GM21423 (cell line): ENCODE measurements around the gene DNTT.

Experiments used
- ATAC-seq: cut with Tn5 transposase; IDR thresholded peaks from one replicate; pipeline ENCODE4 v1.9.1; 2021; ENCODE audit warnings: mild to moderate bottlenecking, moderate library complexity; ENCODE audit not compliant: unreplicated experiment

DNTT gene

GRCh38 chr10:96339956-96340904, 36.0 kb downstream of the DNTT start:
- no peak for ATAC-seq

DNA sequence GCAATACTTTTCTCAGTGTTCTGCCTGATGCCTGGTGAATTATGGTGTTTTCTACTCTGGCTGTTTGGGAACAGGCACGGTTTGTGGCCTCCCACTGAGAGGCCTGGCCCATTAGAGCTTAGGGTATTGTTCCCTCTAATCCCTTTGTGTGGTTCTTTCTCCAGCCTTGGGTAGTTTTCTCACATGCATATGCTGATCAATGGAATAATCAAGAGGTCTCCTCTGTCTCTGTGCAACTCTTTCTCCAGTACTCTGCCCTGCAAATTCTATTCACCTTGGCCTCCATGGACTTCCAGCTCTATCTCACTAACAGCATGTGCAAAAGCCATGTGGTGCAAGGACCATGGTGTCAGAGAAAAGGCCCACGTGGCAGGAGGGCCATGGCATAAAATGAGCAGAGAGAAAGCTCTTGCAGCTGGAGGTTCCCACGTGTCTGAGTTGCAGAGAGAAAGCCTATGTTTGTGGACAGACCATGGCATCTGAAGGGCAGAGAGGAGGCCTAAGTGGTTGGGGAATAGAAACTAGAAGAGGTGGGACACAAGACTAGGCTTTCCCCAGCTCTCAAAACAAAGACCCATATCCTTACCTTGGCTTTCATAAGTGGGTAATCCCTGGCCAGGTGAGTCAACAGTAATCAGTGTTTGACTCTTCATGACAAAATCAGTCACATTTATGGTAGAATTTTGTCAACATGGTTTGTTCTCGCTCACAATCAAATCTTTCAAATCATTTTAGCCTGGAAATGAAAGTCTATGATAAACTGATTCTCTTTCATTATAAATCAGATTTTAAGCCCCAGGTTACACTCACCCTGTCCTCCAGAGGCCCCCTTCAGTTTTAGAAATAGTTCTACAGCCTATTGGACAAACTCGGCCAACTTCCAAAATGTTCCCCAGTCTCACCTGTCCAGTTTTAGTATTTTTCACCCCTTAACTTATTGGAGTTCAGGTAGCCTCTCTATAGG, 37.3 kb downstream of the DNTT start:
- ATAC-seq, result no peak

DNA sequence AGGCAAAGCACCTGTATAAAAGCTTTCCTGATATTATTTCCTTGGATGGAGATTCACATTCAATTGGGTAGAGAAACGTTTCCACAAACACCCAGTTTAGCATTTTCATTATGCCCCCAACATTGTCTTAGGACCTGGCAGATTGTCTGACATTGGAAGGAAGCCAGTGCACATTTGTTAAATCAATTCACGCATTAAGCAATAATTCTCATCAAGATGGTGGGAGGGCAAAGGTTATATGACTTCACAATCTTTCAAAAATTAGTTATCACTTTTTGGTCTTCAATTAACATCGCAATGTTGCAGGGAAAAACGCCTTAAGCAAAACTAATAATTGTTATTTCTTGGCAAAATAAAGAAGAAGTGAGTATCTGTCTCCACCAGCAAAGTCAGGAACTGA, 38.2 kb downstream of the DNTT start:
- ATAC-seq, result no peak

DNA sequence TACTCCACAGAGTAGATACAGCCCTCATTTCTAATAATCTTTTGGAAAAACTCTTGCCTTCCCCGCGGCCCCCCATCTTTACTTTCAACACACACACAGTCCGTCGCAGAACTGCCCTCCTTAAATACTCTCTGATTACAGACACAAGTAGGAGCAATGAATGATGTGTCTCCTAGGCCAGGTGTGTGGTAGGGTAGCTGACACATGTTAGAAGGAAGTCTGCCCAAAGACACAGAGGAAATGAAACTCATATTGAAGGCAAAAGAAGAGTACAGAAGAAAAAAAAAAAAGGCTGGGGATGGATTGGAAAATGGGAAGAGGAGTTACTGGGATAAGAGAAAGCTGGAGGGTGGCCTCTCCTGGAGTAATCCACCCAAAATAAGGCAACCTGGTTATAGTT, 39.9 kb downstream of the DNTT start:
- ATAC-seq, result no peak

DNA sequence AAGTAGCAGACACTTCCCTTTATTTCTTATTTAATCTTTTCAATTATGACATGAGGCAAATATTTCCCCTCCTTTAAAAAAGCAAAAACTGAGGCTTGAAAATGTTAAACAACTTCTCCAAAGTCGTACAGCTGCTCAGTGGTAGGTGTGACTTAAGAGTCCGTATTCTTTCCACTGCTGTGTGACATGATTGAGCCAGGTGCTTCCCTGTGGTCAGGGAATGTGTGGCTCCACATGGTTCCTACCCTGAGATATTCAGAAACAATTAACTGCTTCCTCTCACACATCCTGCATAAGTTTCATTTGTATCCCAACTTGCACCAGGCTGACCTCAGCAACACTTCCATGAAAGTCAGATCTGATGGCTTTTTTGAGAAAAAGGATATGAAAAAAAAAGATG, 41.0 kb downstream of the DNTT start:
- no peak for ATAC-seq

- ATAC-seq, result no peak
These were observed 42.1 kb downstream of the DNTT start for GRCh38 chr10:96346295-96346694.

- no peak for ATAC-seq
These were observed 47.8 kb downstream of the DNTT start for GRCh38 chr10:96352027-96352426.

DNA sequence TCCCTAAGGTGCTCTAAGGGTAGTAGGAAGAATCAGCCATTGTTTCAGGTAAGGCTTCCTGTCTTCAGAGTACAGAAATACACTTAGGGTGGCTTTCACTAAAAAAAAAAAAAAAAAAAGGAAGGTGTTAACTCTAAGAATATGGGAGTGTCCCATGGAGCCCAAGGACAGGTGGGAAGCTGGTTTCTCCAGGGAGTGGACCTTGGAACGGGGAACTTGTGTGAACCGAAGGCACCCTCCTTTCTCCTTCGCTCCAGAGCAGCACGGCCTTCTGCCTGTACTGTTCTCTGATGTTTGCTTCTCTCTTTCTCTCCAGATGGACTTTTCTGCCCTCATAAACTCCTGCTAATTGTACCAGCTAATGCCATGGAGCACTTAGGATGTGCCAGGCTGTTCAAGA, 48.3 kb downstream of the DNTT start:
- no peak for ATAC-seq

DNA sequence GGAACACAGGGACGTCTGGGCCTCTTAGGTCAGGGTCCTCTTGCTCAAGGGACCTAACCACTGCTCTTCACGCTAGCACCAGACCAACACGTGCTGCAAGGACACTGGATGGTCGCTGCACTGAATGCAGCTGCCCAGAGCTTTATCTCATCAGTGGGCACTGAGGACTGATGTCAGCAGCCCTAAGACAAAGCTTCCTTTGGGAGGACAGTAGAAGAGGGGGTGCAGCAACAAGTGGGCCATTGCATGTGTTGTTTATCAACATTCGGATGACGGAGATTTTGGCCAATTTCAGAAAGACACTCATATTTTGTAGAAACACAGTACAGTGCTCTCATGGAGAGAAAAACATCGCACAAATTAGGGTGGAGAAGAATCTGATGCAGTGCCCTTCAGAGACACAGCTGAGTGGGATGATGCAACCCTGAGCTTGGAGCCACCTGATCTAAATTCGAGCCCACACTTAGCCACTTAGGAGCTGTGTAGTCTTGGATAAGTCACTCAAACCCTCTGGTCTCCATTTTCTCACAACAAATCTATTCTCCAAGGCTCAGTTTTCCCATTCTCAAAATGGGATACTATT, 52.9 kb downstream of the DNTT start:
- ATAC-seq, result no peak

DNA sequence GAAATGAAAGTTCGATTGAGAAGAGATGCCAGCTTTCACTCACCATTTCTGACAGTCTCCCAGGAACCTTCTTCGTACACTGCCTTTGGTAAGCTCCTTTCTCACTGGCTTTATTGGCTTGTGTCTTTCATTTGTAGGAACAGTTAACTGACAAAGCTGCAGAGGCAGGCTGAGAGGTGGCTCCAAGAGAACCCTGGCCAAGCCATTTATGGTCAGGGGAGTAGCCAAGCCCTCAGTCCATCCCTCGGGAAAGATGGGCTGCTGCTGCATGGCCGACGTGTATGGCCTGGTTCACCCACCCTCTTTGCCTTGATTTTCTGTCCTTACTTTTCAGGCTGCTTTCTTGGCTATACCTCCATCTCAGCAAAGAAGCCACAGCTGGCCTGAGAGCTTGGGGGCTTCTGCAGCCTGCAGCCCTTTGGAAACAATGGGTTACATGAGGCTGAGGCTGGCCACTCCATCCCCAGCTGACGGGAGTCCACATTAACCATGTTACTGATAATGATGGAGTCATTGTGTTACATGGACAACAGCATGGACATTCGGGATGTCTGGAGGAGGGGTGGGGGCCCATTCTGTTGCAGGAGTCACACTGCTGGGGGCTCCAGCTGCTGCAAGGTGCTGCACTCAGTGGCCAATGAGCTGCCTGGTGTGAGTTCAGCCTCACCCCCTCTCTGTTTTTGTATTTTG, 54.8 kb downstream of the DNTT start, which contains the start of gene OPALIN:
OPALIN (minus strand) TSS at position 152 of the 690 bp plus-strand sequence; CDS start at position 46, 106 bp downstream.
- no peak for ATAC-seq

DNA sequence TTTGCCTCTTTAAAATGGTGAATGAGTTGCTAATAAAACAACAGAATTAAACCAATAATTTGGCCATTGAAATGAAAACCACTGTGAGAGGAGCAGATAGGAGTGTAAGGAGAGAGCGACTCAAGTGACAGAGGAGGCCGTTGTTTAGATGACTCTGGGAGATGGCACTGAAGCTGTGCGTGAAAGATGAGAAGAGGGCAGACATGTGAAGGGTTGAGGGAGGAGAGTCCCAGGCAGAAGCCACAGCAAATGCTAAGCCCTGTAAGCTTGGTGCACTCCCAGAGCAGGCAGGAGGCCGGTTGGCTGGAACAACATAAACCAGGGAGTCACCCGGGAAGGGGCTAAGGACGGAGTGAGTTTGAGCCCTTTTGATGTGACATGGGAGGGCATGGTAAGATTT, 55.4 kb downstream of the DNTT start:
- no peak for ATAC-seq

DNA sequence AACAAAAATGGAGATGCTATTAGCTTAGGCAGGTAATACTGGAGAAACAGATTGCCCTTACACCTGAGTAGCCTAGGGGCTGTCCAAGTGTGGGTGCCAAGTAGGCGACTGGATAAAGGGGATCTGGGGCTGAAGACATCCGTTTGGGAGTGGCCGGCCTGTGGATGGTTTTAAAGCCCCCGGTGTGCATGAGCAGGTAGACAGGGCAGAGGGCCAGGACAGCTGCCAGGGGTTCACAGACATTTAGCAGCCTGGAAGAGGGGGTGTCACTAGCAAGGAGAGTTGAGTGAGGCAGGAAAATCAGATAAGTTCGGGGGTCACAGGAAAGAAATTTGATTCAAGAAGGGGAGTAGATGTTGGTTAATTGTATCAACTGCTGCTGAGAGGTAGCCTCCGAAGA, 56.1 kb downstream of the DNTT start:
- ATAC-seq, result no peak

- ATAC-seq, result no peak
These were observed 56.5 kb downstream of the DNTT start for GRCh38 chr10:96360766-96361165.

DNA sequence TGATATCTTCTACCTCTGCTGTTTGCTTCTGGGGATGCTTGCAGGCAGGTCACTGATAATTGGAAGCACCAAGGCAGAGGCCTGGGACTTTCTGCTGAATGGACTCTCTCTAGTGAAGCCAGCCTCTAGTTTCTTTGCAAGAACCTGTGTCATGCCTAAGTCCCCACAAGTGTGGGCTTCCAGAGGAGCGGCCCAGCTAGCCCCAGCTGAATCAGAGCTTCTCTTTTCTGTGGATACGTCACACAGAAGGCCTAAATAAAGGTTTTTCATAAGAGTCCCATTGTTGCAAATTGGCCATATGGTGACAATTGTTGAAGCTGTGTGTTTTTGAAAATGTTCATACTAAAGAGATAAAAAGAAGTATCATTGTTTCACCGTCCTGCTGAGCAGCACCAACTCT, 61.3 kb downstream of the DNTT start:
- no peak for ATAC-seq

DNA sequence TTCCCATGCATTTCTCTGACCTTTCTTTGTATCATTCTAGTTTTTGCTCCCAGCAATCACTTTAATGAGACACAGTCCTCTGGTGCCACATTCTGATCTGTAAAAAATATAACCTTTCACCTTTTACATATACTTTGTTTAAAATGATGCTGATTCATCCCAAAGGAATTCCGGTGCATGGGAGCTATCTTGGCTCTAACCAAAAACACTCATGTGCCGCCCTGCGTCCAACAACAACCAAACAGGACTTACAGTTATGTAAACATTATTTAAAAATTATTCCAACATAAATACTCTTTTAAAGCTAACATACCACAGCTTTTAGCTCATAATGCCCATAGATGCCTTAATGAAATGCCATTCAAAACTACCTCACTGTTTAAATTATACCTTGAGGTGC, 62.3 kb downstream of the DNTT start:
- no peak for ATAC-seq

- ATAC-seq, result no peak
These were observed 63.2 kb downstream of the DNTT start for GRCh38 chr10:96367470-96367869.

DNA sequence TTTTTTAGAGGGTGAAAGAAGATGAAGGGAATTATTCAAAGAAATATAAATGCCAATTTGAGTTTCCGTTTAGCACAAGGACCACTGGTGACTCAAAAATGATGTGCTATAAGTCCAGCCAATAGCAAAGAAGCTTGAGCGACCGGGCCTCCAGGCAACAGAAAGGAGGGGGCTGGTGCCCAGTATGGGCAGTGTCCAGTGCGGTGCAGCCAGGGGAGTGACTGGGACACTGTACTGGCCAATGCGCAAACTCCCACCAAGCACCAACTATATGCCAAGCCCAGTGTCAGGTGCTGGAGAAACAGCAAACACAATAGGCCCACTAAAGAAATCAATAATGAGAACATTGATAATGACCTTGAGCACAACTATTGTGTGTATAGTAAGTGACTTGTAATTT, 64.7 kb downstream of the DNTT start:
- ATAC-seq, result no peak

DNA sequence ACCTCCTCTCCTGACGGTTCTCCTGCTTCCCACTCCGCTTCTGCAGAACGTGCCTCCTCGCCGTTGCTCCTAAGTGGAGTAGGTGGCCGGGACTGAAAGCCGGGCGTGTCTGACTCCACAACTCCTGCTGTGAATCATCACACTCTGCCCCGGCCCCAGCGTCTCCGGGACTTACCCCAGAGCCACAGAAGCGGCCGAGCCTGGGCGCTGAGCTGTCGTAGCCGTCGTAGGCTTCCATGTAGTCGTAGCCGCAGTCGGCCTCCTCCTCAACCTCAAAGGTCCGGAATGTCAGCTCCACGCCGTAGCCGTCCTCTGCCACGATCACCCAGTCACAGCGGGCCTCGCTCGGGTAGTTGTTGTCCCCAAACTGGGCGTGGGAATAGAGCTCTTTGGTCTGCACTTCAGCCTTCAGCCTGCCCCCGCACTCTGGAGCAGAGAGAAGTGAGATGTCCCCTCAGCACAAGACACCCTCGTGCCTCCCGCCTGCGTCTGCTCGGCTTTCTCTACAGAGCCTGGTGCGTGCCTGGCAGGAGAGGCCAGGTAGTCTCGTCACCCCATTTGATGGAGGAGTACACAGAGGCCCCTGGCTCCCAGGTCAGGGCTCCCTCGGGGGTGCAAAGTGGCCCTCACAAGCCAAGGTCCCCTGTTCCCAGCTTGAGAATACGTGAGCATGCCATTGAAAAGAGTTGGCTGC, 65.8 kb downstream of the DNTT start:
- no peak for ATAC-seq

DNA sequence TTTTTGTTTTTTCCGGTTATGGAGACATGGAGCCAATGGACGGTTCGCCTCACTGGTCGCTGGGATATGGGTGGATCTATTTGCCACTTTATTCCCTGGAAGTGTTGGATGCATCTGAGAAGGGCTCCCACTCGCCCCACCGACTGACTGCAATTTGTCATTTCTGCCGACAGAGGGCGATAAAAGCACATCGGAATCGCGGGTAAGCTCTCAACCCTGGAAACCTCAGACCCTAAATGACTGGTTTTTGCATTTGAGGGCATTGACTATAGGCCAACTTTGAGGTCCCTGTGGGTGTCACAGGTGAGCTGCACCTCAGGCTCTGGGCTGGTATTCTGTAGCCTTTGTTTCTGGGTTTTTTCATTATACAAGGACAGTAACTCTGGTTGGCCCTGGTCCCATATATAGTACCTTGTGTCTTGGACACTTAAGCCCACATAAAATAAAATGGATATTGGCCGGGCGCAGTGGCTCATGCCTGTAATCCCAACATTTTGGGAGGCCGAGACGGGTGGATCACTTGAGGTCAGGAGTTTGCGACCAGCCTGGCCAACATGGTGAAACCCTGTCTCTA, 66.4 kb downstream of the DNTT start:
- ATAC-seq, result no peak

GRCh38 chr10:96371356-96371755, 67.1 kb downstream of the DNTT start:
- no peak for ATAC-seq
